ENCODE measurements around the gene PIK3CB.

PIK3CB gene

DNA sequence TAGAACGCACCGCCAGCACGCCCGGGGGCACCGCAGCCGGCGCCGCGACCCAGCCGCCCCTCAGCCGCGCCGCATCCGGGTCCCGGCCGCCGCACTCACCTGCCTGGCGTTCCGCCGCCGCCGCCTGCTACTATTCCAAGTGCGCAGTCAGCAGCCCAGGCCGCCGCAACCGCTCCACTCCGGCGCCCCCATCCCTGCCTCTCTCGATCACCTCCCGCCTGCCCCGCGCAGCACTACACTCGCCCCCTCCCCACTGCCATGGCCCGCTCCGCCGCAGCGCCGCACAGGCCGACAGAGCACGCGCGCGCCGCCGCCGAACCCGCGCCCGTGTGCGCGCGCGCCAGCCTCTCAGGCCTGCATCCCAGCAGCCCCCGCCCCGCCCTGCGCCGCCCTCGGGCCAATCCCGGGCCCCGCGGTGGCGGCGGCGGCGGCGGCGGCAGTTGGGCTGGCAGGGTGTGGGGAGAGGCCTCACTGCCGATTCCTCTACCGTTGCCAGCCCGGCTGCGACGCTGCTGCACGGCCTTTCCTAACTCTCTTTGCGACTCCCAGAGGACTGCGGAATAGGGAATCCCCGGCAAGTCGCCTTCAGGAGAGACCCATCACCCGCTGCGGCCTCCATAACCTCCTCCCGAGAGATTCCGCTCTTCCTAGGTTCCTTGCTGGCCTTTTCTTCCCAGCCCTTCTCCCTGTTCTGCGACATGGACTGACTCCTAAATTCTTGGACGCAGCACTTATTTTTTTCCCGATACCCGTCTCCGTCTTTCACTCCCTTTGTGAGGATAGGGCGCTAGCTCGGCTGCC lies at the start of gene PIK3CB:
TSS of gene PIK3CB (minus strand) at position 333 of the 801 bp plus-strand sequence. CDS start 75,585 bp downstream, outside the sequence.
- DNase-seq (ENCODE audit: low read depth), result peak; percentile 56

DNA sequence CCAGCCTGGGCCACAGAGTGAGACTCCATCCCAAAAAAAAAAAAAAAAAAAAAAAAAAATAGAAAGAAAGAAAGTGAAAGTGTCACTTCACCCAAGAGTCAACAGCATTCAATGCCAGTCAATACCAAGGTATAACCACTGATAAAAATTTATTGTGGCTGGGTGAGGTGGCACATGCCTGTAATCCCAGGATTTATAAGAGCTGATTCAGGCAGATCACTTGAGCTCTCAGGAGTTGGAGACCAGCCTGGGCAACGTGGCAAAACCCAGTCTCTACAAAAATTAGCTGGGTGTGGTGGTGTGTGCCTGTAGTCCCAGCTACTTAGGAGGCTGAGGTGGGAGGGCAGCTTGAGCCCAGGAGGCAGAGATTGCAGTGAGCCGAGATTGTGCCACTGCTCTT lies 46.5 kb upstream of the PIK3CB start:
- no peak for DNase-seq (ENCODE audit: low read depth)

DNA sequence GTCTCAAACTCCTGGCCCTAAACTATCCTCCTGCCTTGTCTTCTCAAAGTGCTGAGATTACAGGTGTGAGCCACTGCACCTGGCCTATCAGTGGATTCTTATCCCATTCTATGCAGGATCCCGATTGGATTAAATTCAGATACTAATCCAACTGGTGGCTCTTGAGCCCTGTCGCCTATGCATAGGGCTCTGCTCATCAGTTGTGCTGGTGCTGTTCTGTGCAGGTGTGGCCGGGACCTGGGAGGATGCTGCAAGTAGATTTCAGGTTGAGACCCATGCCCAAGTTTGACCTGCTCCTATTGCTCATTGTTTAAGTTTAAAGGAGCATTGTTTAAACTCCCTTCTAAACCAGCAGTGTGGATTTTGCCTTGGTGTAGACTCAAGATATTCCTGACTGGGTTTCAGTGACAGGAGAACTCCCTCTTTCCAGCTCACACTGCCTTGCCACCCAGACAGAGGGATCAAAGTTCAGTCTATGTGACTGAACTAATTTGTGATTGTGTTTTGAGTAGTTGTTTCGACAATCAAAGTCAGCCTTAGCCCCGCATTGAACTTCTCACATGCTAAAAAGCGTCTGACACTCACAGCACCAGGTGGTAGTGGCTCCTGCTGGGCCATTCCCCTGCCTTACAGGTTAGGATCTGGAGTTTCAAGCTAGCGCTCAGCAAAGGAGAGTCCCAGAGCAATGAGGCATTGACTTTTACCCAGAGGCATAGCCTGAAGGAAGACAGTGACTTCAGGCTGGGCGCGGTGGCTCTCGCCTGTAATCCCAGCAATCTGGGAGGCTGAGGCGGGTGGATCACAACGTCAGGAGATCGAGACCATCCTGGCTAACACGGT lies 45.0 kb upstream of the PIK3CB start:
- DNase-seq (ENCODE audit: low read depth), result no peak

DNA sequence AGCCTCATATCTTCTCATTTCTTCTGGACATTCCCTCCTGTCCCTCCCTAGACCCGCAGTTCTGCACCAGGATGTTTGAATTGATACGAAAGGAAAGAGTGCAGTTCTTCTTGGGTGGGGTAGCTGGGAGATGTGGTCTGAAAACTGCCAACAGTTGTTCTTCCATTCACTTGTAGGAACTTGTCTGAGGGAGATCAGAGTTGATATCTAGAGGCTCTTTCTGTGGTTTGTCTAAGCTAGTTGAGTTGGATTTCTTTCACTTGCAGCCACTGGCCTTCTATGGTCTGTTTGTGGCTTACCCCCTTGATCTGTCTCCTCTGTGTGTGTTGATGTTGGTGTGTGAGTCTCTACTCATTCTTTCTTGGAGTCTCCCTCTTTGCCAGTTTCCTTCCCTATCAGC lies 42.5 kb upstream of the PIK3CB start:
- DNase-seq (ENCODE audit: low read depth), result no peak

DNA sequence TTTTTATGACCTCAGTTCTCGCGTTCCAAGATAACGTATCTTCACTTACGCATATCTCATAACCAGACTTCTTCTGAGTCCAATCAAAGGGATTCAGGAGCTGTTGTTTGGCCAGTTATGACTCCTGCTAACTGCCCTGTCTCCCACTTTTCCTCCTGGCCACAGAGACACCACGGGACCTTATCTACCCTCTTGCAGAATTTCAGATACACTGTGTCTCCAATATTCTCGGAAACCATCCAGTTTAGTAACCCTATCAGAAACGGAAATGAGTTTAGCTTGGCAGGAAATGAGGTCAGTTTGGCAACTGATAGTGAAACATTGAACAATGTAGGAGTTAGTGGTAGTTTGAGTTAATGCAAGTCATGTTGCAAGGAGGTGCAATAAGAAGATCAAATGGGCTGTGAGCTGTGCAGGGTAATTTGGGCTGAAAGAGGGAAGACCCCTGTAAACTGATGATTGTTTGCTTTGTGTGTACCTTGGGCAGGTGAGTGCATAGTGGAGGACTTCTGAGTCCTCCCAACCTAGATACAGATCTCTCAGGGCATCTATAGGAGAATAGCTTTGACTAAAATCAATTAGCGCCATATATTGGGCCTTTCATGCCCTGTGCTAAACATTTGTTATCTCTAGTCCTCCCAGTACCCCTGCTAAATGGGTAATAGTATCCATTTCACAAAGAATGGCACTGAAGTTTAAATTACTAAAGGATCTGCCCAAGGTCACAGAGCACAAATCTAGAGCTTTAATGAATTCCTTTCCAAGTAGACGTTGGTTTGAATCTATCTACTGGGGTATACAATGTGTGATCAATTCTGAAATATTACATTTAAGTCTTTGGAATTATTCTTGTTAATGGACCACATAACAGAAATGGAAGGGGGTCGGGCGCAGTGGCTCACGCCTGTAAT lies 41.3 kb upstream of the PIK3CB start:
- no peak for DNase-seq (ENCODE audit: low read depth)

DNA sequence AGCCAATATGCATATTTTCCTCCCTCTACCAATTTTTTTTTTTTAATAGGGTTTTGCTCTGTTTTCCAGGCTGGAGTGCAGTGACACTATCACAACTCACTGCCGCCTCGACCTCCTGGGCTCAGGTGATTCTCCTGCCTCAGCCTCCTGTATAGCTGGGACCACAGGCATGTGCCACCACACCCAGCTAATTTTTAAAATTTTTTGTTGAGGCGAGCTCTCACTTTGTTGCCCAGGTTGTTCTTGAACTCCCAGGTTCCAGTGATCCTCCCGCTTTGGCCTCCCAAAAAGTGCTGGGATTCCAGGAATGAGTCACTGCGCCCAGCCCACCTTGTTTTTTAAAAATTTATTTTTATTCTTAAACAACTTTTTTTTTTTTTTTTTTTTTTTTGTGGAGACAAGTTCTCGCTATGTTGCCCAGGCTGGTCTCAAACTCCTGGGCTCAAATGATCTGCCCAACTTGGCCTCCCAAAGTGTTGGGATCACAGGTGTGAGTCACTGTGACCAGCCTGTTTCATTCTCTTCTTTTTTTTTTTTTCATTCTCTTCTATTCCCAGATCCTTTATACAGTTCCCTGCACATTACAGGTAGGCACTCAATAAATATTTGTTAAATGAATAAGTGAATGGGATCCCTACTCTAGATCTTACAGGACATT lies 40.5 kb upstream of the PIK3CB start:
- no peak for DNase-seq (ENCODE audit: low read depth)

DNA sequence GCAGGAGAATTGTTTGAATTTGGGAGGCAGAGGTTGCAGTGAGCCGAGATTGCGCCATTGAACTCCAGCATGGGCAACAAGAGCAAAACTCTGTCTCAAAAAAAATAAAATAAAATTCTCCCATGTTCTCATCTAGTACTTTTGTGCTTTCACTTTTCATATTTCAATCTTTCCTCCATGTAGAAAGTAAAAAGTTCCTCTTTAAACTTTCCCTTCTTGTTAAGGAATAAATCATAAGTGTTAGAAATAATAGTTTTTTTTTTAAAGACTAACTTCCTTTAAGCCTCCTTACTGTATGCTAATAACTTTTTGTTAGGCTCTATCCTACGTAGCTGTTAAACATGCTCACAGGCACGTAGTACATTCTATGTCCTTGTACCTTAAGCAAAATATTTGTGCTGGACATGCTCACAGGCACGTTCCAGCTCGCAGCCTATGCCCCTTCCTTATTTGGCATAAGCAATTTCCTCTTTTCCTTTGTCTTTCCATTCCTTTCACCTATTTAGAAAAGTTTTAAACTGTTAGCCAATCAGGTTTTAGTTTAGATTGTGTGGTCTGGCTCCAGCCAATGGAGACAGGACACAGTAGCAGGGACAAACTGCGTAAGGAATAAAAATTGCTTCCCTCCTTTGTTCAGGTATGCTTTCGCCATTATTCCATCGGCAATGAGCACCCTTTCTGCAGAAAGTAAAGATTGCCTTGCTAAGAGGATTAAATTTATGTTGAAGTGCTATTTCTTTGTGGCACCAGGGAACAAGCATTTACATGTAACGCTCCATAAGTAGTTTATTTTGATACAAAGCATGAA lies 38.9 kb upstream of the PIK3CB start:
- DNase-seq (ENCODE audit: low read depth), result no peak

DNA sequence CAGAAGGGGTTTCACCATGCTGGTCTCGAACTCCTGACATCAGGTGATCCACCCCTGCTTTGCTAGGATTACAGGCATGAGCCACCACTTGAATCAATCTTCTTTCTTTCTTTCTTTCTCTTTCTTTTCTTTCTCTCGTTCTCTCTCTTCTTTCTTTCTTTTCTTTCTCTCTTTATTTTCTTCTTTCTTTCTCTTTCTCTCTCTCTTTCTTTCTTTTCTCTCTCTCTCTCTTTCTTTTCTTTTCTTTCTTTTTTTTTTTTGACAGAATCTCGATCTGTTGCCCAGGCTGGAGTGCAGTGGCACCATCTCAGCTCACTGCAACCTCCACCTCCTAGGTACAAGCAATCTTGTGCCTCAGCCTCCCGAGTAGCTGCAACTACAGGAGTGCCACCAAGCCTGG lies 37.9 kb upstream of the PIK3CB start:
- DNase-seq (ENCODE audit: low read depth), result no peak

DNA sequence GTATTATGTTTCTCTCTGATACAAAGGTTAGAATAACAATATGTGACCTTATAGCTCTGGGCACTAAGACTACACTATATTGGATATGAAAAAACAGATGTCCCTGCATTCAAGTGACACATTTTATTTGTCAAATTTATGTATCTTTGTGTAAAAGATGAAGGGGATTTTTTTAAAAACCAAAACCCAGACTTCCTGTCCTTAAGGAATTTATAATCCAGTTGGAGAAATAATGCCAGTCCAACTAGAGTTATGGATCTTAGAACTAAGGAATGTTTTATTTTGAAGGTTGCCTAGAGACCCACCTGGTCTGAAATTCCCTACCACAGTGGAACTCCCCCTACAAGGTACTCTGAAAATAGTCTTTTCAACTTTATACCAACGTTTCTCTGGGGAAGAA lies 33.3 kb upstream of the PIK3CB start:
- DNase-seq (ENCODE audit: low read depth), result no peak

DNA sequence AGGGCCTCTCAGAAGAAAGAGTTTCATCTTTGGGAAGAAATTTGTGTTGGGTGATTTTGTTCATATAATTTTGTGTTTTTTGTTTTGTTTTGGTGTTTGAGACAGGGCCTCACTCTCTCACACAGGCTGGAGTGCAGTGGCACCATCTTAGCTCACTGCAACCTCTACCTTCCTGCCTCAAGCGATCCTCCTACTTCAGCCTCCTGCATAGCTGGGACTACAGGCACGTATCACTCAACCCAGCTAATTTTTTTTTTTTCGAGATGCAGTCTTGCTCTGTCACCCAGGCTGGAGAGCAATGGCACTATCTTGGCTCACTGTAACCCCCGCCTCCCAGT lies 29.0 kb upstream of the PIK3CB start:
- no peak for DNase-seq (ENCODE audit: low read depth)

DNA sequence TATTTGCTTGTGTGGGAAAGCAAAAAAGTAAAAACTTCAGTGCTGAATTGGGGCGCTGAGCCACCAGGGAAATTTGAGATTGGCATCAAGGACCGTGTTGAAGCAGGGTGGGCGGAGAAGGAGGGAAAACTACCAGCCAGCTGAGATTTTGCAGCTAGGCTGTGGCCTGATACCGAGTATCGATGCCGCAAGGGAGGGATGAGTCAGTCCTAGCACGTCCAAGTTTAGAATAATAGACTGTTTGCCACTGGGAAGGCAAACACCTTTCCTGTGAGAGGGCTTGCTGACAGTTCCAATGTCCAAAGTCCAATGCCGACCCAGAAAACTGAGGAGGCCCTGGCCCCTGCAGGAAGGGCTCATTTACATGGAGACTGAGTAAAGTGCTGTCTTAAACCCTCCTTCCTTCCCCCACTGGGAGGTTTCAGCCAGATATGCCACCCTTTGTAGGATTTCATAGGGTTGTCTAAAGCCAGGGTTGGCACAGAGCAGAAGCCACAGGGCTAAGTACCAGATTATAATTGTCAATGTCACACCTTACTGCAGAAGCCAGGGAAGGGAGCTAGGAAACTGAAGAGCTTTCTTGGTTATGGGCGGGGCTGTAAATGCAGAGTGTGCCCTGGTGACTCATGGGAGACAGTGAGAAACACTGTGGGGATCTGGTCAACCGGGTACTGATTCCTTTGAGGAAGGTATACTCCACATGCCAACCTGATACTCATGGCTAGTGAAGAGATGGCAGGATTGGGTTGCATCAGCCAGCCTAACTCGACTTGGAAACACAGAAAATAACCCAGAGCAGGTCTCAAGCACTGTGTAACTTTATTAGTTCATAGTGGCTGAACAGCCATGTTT lies 28.4 kb upstream of the PIK3CB start:
- DNase-seq (ENCODE audit: low read depth), result no peak

DNA sequence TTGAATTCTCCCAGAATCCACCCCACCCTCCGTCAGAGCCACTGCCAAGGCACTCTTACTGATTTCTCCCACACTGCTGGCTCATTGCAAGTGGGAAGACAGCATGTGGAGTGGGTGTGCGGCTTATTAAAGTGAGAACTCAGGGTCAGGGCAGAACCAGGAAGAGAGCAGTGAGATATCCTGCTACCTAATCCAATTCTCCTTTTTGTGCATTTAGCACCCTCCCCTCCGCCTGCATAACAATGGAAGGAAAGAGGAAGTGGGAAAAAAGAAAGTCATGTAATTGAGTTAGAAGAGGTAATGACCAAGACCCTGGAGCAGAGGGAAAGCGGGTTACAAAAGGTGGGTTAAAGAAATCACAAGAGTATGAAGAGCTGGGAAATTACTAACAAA lies 27.8 kb upstream of the PIK3CB start:
- DNase-seq (ENCODE audit: low read depth), result no peak

DNA sequence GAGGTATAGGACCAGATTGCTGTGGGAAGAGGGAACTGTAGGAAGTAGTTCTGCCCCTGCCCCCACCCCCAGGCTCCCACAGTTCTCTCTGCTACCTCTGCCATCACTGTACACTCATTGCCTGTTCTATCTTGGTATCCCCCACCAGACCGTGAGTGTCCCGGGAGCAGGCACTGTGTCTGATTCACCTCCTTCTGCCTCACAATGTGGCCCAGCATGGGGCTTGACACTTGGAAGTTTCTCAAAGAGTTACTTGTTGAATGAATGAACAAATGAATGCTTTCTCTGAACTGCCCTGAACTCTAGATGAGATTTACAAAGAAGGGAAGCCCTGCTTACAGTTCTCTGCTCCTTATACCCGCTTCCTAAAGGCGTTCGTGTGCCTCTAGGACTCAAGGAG lies 27.1 kb upstream of the PIK3CB start:
- no peak for DNase-seq (ENCODE audit: low read depth)

DNA sequence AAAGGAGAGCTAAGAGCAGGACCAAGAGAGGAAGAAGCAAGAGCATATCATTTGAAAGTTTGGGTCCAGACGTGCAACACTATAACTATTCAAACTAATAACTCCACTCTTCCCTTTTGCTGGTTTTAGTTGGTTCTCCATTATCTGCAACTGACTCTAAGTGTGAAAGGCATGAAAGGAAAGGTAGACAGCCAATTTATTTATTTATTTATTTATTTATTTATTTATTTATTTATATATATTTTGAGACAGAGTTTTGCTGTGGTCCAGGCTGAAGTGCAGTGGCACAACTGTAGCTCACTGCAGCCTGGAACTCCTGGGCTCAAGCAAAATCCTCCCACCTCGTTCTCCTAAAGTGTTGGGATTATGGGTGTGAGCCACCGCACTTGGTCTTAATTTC lies 22.1 kb upstream of the PIK3CB start:
- no peak for DNase-seq (ENCODE audit: low read depth)

DNA sequence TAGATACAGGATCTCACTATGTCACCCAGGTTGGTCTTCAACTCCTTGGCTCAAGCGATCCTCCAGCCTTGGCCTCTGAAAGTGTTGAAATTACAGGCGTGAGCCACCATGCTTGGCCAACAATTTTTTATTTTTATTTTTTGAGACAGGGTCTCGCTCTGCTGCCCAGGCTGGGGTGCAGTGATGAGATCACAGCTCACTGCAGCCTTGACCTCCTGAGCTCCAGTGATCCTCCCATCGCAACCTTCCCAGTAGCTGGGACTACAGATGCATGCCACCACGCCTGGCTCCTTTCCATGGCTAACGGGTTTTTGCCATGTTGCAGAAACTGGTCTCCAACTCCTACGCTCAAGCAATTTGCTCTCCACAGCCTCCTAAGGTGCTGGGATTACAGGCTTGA lies 20.2 kb upstream of the PIK3CB start:
- no peak for DNase-seq (ENCODE audit: low read depth)

DNA sequence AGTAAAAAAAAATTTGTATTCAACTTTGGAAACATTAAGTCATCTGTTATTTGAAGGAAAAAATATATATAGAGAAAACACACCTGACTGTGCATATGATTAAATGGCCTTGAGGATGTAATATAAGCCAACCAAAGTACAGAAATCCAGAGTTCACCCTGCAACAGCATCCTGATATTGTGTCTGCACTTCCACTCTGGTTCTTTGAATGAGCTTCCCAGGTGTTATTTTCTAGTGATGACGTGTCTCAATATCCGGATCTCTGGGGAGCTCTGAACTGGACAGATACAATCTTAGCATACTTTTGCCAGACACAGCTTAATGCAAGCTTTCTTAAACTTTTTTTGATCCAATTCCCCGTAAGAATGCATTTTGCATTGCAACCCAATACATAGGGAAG lies 19.5 kb upstream of the PIK3CB start:
- DNase-seq (ENCODE audit: low read depth), result no peak

DNA sequence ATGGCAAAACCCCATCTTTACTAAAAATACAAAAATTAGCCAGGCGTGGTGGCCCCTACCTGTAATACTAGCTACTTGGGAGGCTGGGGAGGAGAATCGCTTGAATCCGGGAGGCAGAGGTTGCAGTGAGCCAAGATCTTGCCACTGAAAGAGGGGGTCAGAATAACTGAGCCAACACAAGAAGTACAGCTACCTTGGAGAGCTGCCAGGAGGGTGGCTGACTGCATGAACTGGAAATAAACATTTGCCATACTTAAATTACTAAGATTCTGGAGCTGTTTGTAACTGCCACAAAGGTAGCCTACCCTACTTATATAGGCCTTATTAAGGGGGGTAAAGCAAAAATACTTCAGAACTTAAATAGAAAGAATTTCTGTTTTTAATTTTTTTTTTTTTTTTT lies 15.4 kb upstream of the PIK3CB start:
- DNase-seq (ENCODE audit: low read depth), result no peak

DNA sequence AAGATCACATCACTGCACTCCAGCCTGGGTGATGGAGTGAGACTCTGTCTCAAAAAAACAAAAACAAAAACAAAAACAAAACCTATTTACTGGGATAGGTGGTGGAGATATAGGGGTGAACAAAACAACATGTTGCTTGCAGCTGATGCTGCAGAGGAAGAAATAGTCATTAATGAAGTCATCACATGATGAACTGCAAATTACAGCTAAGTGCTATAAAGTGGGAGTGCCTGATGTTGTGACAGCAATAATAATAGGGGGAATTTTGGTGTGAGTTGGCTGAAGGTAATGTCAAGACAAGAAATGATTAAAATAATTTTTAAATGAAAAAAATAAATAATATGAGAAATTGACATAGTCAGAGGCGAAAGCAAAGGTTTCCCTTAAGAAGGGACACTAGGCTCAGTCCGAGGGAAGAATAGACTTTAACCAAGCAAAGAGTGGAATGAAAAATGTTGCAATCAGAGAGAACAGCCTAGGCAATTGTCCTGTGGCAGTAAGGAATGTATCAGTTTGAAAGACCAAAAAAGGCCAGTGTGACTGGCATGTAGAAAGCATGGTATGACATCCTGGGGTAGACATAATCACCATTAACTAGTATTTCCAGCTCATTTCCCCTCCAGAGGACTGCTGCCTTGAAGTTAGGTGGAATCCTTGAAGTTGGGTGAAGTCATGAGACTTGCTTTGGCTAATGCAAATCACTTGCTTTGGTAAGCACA lies 14.7 kb upstream of the PIK3CB start:
- no peak for DNase-seq (ENCODE audit: low read depth)

DNA sequence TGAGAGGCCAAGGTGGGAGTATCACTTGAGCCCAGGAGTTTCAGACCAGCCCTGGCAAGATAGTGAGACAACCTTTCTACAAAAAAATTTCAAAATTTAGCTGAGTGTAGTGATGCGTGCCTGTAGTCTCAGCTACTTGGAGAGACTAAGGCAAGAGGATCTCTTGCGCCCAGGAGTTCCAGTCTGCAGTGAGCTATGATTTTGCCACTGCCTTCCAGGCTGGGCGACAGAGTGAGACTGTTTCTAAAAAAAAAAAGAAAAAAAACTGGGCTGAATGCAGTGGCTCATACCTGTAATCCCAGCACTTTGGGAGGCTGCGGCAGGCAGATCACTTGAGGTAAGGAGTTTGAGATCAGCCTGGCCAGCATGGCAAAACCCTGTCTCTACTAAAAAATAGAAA lies 14.0 kb upstream of the PIK3CB start:
- DNase-seq (ENCODE audit: low read depth), result no peak

Data from GM04504 (cell line).